ENCODE data around the gene PALM3. TPM values are rescaled to one million over a fixed set of nuclear protein-coding genes. Genes with fewer than 3 reads are reported as not detected.

PALM3 gene
- total and polyA plus RNA-seq, 2 experiments from 2014 or later = 16.6 to 45.8 TPM

DNA sequence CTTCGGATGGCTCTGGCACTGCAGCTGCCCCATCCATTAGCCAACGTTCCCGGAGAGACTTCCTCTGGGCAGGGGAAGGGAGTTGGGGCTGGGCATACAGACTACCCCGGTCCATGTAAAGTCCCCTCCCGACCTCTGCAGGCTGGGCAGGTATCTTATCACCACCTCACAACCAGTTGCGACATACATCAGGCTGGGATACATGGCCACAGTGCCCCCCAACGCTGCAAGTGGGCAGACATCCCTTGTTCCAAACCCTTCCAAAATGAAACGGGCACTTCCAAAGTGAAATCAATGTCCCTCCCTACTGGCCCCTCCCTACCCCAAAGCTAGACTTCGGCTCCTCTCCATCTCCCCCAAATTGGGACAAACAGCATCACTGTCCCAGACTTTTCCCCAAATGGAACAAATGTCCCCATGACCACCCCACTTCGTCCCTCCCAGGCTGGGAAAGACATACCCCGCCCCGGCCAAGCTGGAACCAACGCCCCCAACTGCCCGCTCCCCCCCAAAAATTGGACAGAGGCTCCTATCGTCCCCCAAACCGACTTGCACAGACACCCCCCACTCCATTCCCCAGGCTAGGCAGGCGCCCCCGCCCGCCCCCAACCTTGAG is 5.0 kb downstream of the PALM3 start:
- Mint-ChIP-seq H3K4me1 (peaks cover 14% of the 10 kb centered on the region), H3K27me3 (ENCODE audit: insufficient read depth, low read depth, poor library complexity) (peaks cover 34% of the 10 kb centered on the region), H3K9me3 (no peaks in the 10 kb centered on the region; the same call in 2 of the 3 replicates), H3K27ac (no peak overlapping the region), H3K36me3 (ENCODE audit: low read depth) (peaks cover 16% of the 10 kb centered on the region), H3K4me3 (peak overlapping the region; percentile 78)
- Histone ChIP-seq H3K27ac (ENCODE audit: low read depth) (no peak overlapping the region), H3K4me1 (ENCODE audit: insufficient read depth) (peaks cover 8% of the 10 kb centered on the region; the same call in 1 of the 2 replicates), H3K9me2 (ENCODE audit: insufficient read depth) (no peaks in the 10 kb centered on the region), H3K4me3 (peak overlapping the region; percentile 74), H3K36me3 (ENCODE audit: insufficient read depth) (no peaks in the 10 kb centered on the region), H4K20me1 (replicated peaks; ENCODE audit: insufficient read depth) (no peaks in the 10 kb centered on the region; the same call in 1 of the 2 replicates), H3F3A (replicated peaks; ENCODE audit: low read depth) (no peaks in the 10 kb centered on the region; the same call in 1 of the 2 replicates), H3K79me2 (replicated peaks; ENCODE audit: insufficient read depth) (no peaks in the 10 kb centered on the region), H3K4me2 (peak overlapping the region; percentile 83), H2AFZ (peak overlapping the region; percentile 80; the same call in 1 of the 2 replicates), H3K27me3 (ENCODE audit: insufficient read depth) (peaks cover 25% of the 10 kb centered on the region)
- DNase-seq (ENCODE audit: low spot score) (peak; percentile 43), ATAC-seq (peak; percentile 45)
- TF ChIP-seq ZNF331 (CRISPR knock-in tag; IDR thresholded peaks at IDR 0.05; ENCODE audit: low read depth) = no peak
- TF ChIP-seq CTCF (conservative IDR thresholded peaks at IDR 0.05; ENCODE audit: low read depth in 2 of 2) = peak; percentile 15 to 53; a peak in 2 of 4 replicates

DNA sequence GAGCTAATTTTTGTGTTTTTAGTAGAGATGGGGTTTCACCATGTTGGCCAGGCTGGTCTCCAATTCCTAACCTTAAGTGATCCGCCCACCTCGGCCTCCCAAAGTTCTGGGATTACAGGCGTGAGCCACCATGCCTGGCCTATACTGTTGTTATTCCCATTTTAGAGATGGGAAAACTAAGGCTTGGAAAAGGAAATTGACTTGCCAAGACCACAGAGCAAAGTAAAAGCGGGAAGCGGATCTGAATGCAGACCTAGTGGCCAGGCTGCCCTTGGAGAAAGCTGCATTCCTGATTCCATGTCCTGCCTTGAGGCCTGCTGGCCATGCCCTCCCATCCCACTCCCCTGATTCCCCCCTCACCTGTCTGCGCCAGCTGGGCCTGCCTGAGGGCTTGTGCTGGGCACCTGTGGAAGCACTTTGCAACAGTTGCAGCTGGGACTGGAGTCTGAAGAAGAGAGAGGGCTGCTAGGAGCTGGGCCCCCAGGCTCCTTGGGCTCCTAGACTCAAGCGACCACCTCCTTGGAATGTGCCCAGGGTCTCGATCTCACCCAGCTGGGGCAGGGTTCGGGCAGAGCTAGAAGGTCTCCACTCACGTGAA is 5.7 kb downstream of the PALM3 start:
- Histone ChIP-seq H3K4me3 (peak overlapping the region; percentile 74), H4K20me1 (replicated peaks; ENCODE audit: insufficient read depth) (no peaks in the 10 kb centered on the region; the same call in 1 of the 2 replicates), H3K27ac (ENCODE audit: low read depth) (no peak overlapping the region), H3K9me2 (ENCODE audit: insufficient read depth) (no peaks in the 10 kb centered on the region), H3F3A (replicated peaks; ENCODE audit: low read depth) (no peaks in the 10 kb centered on the region; the same call in 1 of the 2 replicates), H3K36me3 (ENCODE audit: insufficient read depth) (no peaks in the 10 kb centered on the region), H2AFZ (no peak overlapping the region), H3K4me1 (ENCODE audit: insufficient read depth) (peaks cover 7% of the 10 kb centered on the region; the same call in 1 of the 2 replicates), H3K27me3 (ENCODE audit: insufficient read depth) (peaks cover 25% of the 10 kb centered on the region), H3K79me2 (replicated peaks; ENCODE audit: insufficient read depth) (no peaks in the 10 kb centered on the region), H3K4me2 (peak overlapping the region; percentile 83)
- Mint-ChIP-seq H3K27me3 (ENCODE audit: insufficient read depth, low read depth, poor library complexity) (peaks cover 33% of the 10 kb centered on the region), H3K36me3 (ENCODE audit: low read depth) (peaks cover 16% of the 10 kb centered on the region), H3K9me3 (no peaks in the 10 kb centered on the region; the same call in 2 of the 3 replicates), H3K4me3 (peak overlapping the region; percentile 78; the same call in 1 of the 3 replicates), H3K27ac (no peak overlapping the region), H3K4me1 (peaks cover 10% of the 10 kb centered on the region)
- ATAC-seq (no peak), DNase-seq (ENCODE audit: low spot score) (no peak)
- TF ChIP-seq REST (IDR thresholded peaks at IDR 0.05; ENCODE audit: unreplicated experiment) (no peak), JUNB (IDR thresholded peaks at IDR 0.05; ENCODE audit: unreplicated experiment) (no peak), CTCF (conservative IDR thresholded peaks at IDR 0.05; ENCODE audit: low read depth in 2 of 2) (no peak), ZNF331 (CRISPR knock-in tag; IDR thresholded peaks at IDR 0.05; ENCODE audit: low read depth) (no peak)

All from GM23338 (cell line).